C1 segment of cervical spinal cord (tissue), 14 donors: ENCODE results near the gene PDLIM5.
"Not testable (repeated sequence)": the region's sequence is repeated elsewhere in the genome, so short reads cannot be mapped to it uniquely, and the experiment has no call there.

ENCODE experiments used
- DNase-seq, 14 donors: peaks; one replicate each; lab custom pipeline; 2025; lab: John Stamatoyannopoulos, UW

Gene PDLIM5, protein sequence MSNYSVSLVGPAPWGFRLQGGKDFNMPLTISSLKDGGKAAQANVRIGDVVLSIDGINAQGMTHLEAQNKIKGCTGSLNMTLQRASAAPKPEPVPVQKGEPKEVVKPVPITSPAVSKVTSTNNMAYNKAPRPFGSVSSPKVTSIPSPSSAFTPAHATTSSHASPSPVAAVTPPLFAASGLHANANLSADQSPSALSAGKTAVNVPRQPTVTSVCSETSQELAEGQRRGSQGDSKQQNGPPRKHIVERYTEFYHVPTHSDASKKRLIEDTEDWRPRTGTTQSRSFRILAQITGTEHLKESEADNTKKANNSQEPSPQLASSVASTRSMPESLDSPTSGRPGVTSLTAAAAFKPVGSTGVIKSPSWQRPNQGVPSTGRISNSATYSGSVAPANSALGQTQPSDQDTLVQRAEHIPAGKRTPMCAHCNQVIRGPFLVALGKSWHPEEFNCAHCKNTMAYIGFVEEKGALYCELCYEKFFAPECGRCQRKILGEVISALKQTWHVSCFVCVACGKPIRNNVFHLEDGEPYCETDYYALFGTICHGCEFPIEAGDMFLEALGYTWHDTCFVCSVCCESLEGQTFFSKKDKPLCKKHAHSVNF

DNA sequence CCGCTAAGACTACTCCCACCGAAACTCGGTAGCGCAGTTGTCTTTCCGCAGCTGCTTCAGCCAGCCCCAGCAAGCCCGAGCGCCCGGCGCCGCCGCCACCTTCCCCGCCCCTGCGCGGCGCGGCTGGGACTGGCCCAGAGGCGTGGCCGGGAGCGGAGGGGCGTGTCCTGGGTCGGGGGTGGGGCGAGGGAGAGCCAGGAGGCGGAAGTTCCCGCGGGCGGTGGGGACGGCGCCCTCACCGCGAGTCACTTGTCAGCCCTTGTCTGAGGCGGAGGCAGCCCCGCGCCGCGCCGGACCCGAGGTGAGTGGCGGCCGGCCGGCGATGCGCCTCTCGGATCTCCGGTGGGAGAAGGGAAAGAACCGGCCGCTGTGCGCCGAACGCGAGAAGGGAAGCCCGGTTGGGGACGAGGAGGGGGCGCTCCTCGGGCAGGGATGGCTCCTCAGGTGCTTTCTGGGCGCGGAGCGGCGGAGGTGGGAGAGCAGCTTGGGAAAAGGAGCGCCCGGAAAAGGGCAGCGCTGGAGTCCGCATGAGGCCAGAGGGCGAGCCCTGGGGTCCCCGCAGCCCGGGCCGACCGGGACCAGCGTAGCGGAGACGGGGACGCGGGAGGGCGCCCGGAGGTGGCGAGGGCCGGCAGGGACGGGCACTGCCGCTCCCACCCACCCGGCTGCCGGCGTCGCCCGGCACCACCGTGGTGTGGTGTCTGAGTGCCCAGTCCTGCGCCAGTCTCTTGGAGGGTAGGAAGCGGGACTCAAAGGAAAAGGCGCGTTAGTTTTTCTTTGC lies at the start of gene PDLIM5:
PDLIM5 (plus strand) TSS at position 248 of the 781 bp plus-strand sequence. CDS start 3,347 bp downstream, outside the sequence.
- DNase-seq, result peak; percentile 29 to 95 (median 86)

DNA sequence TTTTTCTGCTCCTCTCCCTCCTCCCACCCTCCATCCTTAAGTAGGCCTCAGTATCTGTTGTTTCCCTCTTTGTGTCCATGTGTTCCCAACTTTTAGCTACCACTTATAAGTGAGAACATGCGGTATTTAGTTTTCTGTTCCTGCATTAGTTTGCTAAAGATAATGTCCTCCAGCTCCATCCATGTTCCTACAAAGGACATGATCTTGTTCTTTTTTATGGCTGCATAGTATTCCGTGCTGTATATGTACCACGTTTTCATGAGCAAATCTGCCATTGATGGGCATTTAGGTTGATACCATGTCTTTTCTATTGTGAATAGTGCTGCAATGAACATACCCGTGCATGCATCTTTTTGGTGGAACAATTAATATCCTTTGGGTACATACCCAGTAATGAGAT lies 49.3 kb upstream of the PDLIM5 start:
- DNase-seq, result not testable (repeated sequence)

DNA sequence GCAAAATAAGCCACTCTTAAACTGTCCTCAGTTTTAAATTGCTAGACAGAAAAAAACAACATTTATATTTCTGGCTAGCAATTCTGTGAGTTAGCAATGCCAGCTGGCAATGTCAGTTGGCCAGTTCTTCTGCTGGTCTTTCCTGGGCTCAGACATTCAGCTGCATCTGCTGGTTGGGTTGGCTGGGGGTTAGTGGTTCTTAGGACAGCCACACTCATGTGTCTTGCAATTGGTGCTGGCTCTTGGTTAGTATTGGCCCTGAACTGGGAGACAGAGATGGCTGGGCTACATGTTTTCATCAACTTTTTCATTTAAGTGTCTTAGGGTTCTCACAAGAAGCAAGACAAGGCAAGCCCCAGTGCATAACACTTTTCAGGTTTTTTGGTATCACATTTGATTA lies 48.0 kb upstream of the PDLIM5 start:
- DNase-seq, result no peak

DNA sequence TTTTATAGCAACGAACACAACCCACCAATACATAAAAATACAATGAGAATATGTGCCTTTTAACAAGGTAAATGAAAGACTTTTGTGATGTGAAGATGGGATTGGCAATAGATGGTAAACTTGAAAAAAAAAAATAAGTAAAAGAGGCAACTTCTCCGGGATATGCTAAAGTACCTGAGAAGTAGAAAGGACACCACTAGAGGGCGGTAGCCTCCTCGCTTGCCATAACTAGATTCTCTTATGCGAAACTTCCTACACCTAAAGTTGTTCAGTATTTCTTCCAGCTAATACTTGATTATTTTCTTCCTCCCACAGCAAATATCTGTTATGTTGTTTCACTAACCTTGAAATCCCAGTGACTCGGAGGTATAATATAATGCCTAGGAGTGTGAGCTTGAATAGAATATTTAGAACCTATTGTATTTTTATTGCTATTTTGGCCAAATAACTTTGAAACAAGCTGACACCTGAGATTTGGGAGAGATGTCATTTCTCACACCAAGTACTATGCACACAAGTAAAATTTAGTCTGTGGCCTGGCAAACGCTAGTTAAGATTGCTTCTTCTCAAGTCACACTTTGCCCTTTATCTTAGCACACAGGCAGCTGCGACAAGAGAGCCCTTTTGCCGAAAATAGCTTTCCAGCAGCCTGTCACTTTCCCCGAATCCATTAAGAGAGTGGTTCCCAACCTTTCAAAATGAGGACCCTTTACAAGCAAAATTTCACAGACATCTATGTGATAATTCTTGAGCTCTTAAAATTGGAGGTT lies 44.9 kb upstream of the PDLIM5 start:
- peak in 8 of 14 donors; percentile 0 to 14 (median 3) for DNase-seq

DNA sequence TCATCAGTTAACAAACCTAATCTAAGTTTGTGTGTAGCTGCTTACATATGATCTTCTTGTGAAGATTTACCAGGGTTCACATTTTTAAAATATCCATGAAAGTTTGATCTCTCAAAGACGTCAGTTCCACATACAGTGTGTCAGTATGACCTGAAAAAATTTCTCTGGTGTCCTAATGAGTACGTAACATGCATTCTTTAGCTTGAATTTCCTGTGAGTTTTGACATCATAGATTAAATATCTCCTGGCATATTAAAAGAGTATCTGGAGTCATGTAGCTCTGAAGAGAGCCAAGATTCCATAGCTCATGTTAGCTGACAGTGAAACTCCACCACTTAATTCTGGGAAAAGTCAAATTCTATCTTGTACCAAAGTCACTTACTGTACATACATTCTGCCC lies 43.9 kb upstream of the PDLIM5 start:
- DNase-seq, result no peak

DNA sequence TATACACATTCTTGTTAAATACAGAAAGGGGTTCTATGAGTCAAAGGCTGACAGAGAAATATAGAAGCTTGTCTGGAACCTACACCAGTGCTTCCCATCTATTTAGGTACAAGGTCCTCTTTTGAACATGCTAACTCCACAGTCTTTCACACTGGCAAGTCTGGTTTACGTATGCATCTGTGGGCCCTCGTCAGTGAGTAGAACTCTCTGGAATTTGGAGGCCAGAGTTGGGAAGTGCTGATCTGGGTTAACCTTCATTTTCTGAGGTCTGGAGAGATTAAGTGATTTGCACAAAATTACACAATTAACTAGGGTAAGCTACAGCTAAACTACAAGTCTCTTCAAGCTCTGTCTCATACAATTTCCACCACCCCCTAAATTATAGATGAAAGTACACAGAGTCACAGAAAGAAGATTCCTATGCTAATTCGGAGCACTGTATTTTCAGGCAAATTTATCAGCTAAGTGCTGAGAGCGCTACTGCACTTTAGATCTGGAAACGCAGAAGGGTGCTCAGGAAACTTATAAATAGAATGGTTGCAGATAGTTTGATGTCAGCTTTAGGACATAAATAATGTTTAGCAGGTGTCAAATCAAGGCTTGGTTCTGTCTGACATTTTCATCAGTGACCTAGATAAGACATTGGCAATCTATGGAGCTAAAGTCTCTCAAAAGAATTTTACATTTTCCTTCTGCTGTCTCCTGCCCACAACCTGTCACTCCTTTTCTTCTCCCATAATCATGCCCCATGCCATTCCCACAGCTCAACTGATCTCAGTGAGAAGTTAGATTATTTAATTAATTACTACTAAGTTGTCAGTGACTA lies 43.0 kb upstream of the PDLIM5 start:
- DNase-seq, result no peak

DNA sequence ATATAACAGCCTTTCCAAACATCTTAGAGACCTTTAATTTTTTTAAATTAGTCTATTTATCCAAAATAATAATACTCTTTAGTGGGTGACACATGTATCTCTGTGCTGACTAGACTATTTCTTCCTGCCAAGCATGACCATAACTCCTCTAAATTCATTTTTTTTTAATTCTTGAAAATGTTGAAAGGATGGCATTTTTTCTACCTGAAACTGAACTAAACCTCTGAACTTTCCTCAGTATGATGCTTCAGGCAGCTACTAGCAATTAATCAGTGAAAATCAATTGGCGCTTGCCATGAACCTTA lies 42.4 kb upstream of the PDLIM5 start:
- DNase-seq, result no peak

DNA sequence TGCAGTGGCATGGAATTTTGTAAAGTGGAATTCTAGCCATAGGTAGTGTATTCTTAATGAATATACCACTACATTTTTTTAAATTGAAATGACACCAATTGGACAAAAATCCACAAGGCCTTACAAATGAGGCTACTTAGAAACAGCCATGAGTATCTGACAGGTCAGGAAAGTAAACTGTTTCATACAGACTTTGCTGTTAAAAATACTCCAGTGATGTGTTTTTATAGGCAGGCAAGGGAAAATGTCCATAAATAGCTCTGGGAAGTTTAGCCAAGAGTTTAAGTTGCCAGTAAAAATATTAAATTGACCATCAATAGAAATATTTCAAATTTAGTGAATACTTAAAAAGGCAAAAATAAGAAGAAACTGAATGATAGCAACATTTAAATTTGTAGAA lies 41.8 kb upstream of the PDLIM5 start:
- DNase-seq, result no peak

DNA sequence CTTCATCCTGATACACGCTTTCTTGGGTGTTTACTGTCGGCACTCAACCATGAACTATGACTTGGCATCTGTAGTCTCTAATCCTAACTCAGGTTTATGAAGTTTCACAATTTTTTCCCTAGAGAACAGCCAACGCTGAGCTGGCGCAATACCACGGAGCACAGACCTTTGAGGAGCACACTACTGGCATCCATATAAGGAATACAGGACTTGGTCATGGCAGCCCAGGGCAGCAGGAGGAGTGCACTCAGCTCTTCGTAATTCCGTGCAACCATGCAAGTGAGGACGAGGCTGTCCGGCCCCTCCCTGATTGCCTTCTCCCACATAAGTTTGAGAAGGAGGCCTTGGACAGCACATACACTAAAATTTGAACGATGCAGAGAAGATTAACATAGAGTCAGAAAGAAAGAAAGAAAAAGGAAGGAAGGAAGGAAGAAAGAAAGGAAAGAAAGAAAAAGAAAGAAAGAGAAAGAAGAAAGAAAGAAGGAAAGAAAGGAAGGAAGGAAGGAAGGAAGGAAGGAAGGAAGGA lies 41.0 kb upstream of the PDLIM5 start:
- no peak for DNase-seq

DNA sequence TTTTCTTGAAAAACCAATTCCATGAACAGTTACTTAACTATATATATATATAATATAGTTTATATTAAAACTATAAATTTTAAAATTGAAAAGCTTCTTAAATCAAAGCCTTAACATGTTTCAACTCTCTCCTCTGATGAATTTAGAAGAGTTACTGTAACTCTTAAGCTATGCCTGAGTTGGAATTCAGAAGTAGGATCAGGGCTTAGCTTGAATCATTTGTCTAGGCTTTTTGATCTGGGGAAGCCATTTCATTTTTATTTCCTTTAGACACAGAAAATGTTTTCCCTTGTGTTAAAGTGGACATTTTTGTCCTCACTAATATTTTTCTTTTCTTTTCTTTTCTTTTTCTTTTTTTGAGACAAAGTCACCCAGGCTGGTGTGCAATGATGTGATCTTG lies 40.4 kb upstream of the PDLIM5 start:
- no peak for DNase-seq

DNA sequence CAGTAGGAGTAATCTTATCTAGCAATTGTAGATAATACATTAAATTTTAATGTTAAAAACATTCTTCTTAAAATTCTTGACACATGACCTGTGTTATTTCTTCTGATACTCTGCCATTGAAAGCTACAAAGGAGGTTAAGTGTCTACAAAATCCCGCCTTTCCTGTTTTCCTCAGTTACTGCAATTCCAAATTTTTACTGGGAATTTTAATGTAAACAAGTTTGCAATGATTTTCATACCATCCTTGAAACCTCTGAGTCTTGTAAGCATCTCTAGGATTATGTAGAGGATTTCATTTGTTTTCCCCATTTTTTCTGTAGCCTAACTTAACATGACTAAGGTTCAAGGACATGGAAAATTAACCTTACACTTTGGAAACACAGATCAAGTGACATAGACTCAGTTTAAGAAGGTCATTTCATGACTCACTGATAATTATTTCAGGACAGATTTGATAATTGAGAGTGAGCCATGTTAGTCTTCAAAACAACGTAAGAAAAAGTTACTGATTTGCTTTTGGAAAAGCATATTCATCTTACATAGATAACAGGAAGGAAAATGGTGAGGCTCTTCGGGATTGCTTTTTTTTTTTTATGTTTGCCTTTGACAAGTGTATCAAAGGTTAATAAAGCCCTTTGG lies 39.6 kb upstream of the PDLIM5 start:
- no peak for DNase-seq

DNA sequence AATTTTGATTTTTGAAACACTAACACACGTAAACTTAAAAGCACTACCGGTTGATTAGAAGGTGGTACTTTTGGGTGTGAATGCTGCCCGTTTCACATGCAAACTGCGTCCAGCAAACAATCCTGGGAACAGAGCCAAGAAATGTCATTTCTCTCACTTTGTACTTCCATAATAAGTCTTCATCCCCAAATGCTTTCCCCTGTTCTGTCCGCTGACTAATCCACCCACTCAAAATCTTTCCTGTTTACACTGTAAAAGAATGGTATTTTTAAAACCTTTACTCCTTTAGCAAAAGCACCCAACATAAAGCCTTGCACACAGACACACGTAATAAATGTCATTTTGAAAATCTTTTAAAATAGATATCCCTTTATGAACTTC lies 39.1 kb upstream of the PDLIM5 start:
- no peak for DNase-seq

DNA sequence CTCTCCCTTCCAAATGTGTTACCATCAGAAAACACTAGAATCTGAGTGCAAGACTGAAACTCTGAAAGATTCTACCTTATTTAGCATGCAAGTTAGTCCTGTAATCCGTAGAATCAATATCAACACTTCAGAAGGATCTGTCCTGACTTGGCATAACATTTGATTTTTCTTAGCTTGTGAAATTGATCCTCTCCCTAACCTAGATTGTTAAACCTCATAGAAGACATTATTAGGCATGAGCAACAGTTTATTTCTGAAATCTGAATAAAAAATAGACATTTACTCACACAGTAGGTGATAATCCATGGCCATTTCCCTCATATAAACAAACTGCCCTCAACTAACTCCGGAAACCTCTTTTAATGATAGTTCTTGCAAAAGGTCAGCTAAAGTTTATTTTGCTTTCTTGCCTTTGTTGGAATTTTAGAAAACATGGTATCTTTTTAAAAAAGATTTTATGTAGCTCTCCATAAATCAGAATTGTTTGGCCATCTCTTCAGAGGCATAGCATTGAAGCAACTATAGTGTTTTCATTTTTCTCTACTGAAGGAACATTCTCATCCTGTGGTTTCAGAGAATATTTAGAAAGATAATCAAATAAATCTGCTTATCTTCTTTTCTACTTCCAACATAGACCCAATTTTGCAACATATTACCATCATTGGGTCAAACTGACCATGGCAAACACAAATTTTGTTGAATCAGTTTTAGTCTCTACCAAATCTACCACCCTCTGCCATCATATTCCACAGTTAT lies 38.5 kb upstream of the PDLIM5 start:
- no peak for DNase-seq

DNA sequence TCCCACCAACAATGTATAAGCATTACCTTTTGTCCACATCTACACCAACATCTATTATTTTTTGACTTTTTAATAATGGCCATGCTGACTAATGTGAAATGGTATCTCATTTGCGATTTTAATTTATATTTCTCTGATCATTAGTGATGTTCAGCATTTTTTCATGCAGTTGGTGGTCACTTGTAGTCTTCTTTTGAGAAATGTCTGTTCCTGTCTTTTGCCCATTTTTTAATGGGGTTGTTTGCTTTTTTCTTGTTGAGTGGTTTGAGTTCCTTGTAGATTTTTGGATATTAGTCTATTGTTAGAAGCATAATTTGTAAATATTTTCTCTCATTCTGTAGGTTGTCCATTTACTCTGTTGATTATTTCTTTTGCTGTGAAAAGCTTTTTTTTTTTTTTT lies 36.8 kb upstream of the PDLIM5 start:
- no peak for DNase-seq

DNA sequence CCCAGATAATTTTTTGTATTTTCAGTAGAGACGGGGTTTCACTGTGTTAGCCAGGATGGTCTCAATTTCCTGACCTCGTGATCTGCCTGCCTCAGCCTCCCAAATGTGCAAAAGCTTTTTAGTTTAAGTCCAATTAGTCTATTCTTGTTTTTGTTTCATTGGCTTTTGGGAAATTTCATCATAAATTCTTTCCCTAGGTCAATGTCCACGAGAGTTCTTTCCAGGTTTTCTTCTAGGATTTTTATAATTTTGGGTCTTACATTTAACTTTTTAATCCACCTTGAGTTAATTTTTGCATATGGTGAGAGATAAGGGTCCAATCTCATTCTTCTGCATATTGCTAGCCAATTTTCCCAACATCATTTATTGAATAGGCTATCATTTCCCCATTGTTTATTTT lies 36.3 kb upstream of the PDLIM5 start:
- DNase-seq, result no peak

DNA sequence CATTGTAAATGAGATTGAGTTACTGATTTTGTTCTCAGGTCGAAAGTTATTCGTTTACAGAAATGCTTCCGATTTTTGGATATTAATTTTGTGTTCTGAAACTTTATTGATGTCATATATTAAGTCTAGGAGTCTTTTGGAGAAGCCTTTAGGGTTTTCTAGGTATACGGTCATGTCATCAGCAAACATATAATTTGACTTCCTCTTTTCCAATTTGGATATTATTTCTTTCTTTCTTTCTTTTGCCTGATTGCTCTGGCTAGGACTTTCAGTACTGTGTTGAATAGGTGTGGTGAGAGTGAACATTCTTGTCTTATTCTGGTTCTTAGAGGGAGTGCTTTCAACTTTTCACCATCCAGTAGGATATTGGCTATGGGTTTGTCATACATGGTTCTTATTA lies 35.4 kb upstream of the PDLIM5 start:
- no peak for DNase-seq

DNA sequence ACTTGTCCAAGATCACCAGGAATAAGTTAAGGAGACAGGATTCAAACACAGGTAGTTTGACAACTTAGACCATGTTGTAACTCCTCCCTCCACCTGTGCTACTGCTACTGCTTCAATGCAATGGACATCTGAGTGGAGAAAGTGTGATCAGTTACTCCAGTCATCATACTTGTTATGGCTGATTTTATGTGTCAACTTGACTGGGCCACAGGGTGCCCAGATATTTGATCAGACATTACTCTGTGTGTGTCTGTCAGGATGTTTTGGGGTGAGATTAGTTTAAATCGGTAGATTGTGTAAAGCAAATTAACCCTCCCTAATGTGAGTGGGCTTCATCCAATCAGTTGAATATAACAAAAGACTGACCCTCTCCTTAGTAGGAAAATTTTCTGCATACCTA lies 34.8 kb upstream of the PDLIM5 start:
- no peak for DNase-seq

DNA sequence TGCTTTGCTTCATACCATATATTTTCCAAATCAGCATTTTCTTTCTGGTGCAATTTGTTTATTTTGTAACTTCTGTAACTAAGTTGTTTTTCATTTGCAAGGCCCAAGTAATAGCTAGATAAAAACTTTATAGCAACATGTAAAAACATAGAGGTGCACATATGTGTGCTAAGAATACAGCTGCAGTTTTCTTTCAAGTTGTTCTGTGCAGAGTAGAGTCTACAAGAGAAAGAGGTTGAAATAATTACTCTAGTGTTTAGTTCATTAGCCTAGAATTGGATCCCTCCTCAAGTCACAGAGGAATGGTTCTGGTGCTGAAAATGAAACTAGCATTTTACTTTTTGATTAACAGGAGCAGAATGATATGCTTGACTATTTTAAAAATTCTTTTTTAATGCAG lies 32.2 kb upstream of the PDLIM5 start:
- no peak for DNase-seq

DNA sequence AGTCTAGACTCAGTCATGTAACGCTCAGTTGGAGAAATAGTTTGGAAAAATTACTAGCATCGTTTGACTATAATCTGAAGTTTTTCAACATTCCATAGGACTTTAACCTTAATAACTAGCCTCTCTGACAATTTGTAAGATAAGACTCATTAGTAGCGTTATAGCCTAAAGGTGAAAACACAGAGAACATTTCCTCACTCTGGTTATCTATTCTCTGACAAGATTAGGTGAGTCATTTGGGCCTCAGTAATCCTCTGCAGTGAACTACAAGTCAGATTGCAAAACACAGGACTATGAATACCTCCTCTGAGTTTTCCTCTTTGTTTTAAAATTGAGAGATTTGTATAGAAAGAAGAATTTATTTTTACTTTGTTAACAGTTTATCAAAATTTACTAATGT lies 31.8 kb upstream of the PDLIM5 start:
- no peak for DNase-seq

DNA sequence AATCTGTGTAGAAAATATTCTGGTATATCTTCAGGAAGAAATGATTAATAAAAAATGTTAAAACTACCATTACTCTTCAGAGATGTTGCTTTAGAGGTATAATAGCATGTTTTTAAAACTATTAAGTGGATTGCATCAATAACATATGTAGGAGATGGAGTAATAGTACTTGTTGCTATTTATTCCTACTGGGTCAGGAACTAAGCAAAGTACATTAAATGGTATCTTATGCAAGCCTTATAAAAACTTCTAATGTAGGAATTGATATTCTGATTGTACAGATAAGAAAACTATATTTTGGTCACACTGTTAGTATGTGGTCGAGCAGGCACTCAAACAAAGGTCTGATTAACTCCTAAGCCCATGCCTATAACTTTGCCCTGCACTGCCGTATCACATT lies 31.4 kb upstream of the PDLIM5 start:
- no peak for DNase-seq
